Measurements from ENCODE around the gene SMPD1.

DNA sequence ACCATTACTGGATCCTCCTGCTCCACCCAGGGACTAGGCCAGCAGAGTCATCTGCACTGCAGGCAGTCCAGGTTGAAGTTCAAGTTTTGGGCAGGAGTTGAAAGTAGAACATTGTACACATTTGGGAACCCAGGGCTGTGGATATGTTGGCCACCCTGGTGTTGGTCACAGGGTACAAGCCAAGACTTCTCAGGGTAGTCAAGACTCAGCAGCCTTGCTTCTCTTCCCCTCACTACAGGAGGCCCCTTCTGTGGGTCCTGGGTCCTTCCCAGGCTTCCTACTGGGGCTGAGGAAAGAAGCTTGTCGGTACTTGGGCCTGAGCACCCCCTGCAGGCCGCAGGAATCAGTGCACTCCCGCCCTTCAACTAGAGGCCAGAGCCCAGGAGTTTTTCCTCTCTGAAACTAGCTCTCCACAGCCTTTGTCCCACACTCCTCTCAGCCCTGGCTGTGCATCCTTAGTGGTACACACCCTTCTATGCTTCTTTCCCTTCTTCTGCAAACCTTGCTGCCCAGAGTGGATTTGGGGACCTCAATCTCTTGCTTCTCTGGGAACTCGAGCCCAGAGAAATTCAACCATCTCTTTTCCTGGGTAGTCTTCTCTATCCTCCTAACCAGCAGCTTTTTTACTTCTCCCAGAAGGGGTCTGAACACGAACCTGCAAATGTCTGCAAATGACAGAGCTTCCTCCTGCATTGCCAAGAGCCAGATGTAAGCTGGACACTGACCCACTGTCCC is 53.2 kb downstream of the SMPD1 start:
- TF ChIP-seq RFX5 (IDR thresholded peaks at IDR 0.05; ENCODE audit: borderline replicate concordance, low read depth, low read length) (no peak), TAF1 (IDR thresholded peaks at IDR 0.05; ENCODE audit: low read depth, low read length) (no peak), CEBPB (IDR thresholded peaks at IDR 0.05; ENCODE audit: low read depth, low read length) (no peak), GABPA (IDR thresholded peaks at IDR 0.05; ENCODE audit: borderline replicate concordance, insufficient read depth, low read length) (no peak), ZNF274 (IDR thresholded peaks at IDR 0.05; ENCODE audit: borderline replicate concordance, extremely low read depth, low read length) (no peak), NRF1 (IDR thresholded peaks at IDR 0.05; ENCODE audit: low read depth, low read length) (no peak), EGR1 (IDR thresholded peaks at IDR 0.05; ENCODE audit: borderline replicate concordance, low read depth, low read length) (no peak), POLR2A (IDR thresholded peaks at IDR 0.05; ENCODE audit: control extremely low read depth in 1 of 2, low read depth in 2 of 2, low read length in 2 of 2) (no peak), ASH2L (IDR thresholded peaks at IDR 0.05; ENCODE audit: low read length) (no peak), PHF8 (conservative IDR thresholded peaks at IDR 0.05; ENCODE audit: low read depth, low read length) (no peak), RNF2 (IDR thresholded peaks at IDR 0.05; ENCODE audit: borderline replicate concordance, low read depth, low read length, missing control alignments, poor library complexity, severe bottlenecking) (no peak)
- TF ChIP-seq, protein P1, sequence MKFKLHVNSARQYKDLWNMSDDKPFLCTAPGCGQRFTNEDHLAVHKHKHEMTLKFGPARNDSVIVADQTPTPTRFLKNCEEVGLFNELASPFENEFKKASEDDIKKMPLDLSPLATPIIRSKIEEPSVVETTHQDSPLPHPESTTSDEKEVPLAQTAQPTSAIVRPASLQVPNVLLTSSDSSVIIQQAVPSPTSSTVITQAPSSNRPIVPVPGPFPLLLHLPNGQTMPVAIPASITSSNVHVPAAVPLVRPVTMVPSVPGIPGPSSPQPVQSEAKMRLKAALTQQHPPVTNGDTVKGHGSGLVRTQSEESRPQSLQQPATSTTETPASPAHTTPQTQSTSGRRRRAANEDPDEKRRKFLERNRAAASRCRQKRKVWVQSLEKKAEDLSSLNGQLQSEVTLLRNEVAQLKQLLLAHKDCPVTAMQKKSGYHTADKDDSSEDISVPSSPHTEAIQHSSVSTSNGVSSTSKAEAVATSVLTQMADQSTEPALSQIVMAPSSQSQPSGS (IDR thresholded peaks at IDR 0.05; ENCODE audit: low read length), result no peak
- TF ChIP-seq, protein P2, sequence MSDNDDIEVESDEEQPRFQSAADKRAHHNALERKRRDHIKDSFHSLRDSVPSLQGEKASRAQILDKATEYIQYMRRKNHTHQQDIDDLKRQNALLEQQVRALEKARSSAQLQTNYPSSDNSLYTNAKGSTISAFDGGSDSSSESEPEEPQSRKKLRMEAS (IDR thresholded peaks at IDR 0.05), result no peak
- TF ChIP-seq, protein P3, sequence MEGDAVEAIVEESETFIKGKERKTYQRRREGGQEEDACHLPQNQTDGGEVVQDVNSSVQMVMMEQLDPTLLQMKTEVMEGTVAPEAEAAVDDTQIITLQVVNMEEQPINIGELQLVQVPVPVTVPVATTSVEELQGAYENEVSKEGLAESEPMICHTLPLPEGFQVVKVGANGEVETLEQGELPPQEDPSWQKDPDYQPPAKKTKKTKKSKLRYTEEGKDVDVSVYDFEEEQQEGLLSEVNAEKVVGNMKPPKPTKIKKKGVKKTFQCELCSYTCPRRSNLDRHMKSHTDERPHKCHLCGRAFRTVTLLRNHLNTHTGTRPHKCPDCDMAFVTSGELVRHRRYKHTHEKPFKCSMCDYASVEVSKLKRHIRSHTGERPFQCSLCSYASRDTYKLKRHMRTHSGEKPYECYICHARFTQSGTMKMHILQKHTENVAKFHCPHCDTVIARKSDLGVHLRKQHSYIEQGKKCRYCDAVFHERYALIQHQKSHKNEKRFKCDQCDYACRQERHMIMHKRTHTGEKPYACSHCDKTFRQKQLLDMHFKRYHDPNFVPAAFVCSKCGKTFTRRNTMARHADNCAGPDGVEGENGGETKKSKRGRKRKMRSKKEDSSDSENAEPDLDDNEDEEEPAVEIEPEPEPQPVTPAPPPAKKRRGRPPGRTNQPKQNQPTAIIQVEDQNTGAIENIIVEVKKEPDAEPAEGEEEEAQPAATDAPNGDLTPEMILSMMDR (IDR thresholded peaks at IDR 0.05; ENCODE audit: control extremely low read depth in 1 of 3, insufficient read depth in 1 of 3, low read depth in 1 of 3, low read length in 3 of 3), result peak; percentile 79 to 95 (median 92)
